Skeletal muscle cell (primary cell): Measurements from ENCODE around the gene LGALS1.
"Not testable (repeated sequence)": the region's sequence is repeated elsewhere in the genome, so short reads cannot be mapped to it uniquely, and the experiment has no call there.

Source experiments
- DNase-seq: peaks from one replicate; pipeline ENCODE4 v3.0.0-alpha.2; 2010; ENCODE audit warnings: low read depth
- H3K4me3 ChIP-seq: 2 replicates; pipeline ENCODE4 v1.5.1; 2011; ENCODE audit warnings: low read depth, mild to moderate bottlenecking, control low read depth, low read length, moderate library complexity

Gene LGALS1

GRCh38 chr22:37708580-37709444 lies 33.4 kb downstream of the LGALS1 start:
- H3K4me3 ChIP-seq = no peak overlapping the region

GRCh38 chr22:37709445-37709765 lies 34.0 kb downstream of the LGALS1 start:
- DNase-seq = no peak
- H3K4me3 ChIP-seq = no peak overlapping the region

More at GRCh38 chr22:37708580-37709444, 33.4 kb downstream of the LGALS1 start:
- no peak for DNase-seq

- H3K4me3 ChIP-seq = no peak overlapping the region
- no peak for DNase-seq
Measured at GRCh38 chr22:37710675-37711074, 35.2 kb downstream of the LGALS1 start.

GRCh38 chr22:37711490-37711889 lies 36.1 kb downstream of the LGALS1 start:
- H3K4me3 ChIP-seq = no peak overlapping the region

GRCh38 chr22:37713761-37714160 lies 38.3 kb downstream of the LGALS1 start:
- no peak for DNase-seq
- no peak overlapping the region for H3K4me3 ChIP-seq

More at GRCh38 chr22:37711490-37711889, 36.1 kb downstream of the LGALS1 start:
- DNase-seq = no peak

GRCh38 chr22:37714634-37715033 lies 39.2 kb downstream of the LGALS1 start:
- no peak for DNase-seq
- no peak overlapping the region for H3K4me3 ChIP-seq

- DNase-seq = no peak
- no peak overlapping the region for H3K4me3 ChIP-seq
Measured at GRCh38 chr22:37715760-37716159, 40.3 kb downstream of the LGALS1 start.

GRCh38 chr22:37716708-37717107 lies 41.3 kb downstream of the LGALS1 start:
- H3K4me3 ChIP-seq = no peak overlapping the region
- peak; percentile 60 for DNase-seq

- H3K4me3 ChIP-seq, DNase-seq: not testable (repeated sequence)
Measured at GRCh38 chr22:37717235-37717634, 41.8 kb downstream of the LGALS1 start.

- DNase-seq, H3K4me3 ChIP-seq: not testable (repeated sequence)
Measured at GRCh38 chr22:37717746-37718305, 42.4 kb downstream of the LGALS1 start.

- no peak for DNase-seq
Measured at GRCh38 chr22:37725551-37726240, 50.3 kb downstream of the LGALS1 start.

GRCh38 chr22:37726241-37726887 lies 50.9 kb downstream of the LGALS1 start:
- H3K4me3 ChIP-seq = no peak overlapping the region
- DNase-seq = no peak

More at GRCh38 chr22:37725551-37726240, 50.3 kb downstream of the LGALS1 start:
- H3K4me3 ChIP-seq = no peak overlapping the region

- DNase-seq = no peak
- H3K4me3 ChIP-seq = no peak overlapping the region
Measured at GRCh38 chr22:37728620-37729019, 53.2 kb downstream of the LGALS1 start.
